ENCODE results near the gene AAMP.

The AAMP gene

DNA sequence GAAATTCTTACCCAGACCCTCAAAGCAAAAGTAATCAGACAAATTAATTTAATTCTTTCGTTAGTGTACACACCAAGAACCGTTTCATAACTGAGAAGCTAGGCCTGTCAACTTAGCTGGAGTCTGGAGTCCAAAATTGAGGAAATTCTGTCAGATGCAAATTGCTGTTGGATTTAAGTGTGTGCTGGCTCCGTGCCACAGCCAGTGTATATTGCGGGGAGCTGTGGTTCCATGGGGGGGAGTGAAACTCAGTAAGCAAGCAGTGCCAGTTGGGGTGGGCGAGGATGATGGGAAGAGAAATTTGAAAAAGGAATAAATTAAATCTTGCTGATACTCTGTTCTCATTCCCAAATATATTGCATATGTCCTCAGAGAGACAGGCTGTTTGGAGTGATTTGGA lies 48.9 kb downstream of the AAMP start:
- no peak for DNase-seq (ENCODE audit: low read depth)

DNA sequence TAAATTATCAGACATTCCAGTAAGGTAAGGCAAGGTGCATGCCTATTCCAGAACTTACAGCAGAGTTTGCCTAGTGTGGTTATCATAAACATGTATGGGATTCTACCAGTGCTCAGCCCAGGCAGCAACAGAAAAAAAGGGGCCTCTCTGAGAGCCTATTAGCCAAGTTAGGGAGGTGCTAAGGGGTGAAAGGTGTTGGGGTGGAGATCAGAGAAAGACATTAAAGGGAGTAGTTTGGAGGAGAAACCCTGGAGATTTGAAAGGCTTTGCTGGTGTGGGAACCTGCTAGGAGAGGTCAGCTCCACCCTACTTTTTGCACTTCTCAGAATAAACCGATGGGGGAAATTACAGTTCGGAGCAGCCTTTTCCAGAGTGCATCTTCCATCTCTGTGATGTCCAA lies 50.0 kb downstream of the AAMP start:
- DNase-seq (ENCODE audit: low read depth): no peak

DNA sequence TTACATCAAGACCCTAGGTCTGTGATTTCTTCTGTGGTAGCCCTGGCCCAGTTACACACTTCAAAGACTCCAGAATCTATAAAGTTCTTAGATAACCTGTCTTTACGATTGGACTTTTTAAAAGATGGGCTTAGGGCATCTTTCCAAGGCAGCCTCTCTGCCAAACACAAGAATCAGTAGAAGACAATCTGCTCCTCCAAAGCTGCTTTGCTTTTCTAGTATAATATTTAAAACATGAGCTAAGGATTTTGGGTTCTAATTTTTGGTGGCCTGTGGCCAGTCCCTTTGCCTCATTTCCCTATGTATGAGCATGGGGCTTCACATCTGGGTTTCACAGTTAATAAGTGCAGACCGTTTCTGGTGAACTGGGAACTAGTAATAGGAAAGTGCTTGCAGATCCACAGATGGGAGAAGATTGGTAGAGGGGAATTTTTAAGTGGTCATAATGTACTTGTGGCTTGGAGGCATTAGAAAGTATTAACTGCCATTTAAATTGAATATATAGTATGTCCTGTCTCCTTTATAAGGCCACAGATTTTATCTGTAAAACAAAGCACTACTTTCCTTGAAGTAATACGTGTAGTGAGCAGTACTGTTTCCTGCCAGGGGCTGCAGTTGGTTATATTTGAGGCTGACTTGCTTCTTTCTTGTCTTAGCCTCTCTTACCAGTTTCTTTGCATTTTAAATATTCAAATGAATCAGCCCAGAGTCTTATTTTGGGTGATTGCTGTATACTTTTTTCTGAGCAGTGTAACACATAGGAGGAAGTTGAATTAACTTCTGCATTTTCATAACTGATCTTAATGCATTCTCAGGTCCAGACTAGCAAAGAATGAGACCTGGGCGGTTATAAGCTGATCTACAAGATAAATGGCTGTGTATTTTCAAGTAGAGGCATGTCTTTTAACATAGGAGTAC lies 51.4 kb downstream of the AAMP start:
- DNase-seq (ENCODE audit: low read depth): peak; percentile 28

DNA sequence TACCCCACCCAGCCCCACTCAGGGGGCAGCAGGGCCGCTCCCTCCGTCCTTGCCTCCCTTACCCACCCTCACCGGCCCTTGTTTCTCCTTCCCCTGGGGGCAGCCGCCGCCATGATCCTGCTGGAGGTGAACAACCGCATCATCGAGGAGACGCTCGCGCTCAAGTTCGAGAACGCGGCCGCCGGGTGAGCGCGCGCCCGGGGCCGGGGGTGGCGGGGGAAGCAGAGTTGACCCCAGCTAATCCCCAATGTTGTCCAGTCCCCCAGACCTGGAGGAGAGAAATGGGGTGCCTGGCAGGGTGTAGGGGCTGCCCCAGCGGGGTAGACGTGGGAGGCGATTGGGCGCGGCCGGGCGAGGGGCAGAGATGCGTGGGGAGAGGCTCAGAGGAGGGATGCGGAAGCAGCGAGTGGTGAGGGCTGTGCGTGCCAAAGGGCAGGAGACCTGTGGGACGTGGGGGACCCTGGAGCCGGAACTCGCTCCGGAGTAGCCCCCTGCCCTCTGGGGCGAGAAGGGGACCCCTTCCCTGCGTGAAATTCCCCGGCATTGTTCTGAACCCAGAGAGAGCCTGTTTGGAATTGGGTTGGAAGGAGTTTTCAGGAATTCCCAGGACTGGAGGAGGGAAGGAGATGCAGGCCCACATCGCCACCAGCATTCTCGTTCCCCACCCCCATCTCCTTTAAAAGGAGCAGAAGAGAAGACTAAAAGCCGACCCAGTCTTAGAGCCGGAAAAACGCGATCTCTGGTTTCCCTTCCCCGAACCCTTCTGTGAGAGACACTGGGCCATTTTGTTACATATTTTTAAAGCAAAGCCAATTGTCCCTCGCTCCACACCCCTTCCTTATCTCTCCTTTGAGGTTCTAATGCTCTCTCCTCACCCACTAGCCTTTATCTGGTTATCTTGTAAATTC lies 52.3 kb downstream of the AAMP start:
- peak; percentile 55 for DNase-seq (ENCODE audit: low read depth)

DNA sequence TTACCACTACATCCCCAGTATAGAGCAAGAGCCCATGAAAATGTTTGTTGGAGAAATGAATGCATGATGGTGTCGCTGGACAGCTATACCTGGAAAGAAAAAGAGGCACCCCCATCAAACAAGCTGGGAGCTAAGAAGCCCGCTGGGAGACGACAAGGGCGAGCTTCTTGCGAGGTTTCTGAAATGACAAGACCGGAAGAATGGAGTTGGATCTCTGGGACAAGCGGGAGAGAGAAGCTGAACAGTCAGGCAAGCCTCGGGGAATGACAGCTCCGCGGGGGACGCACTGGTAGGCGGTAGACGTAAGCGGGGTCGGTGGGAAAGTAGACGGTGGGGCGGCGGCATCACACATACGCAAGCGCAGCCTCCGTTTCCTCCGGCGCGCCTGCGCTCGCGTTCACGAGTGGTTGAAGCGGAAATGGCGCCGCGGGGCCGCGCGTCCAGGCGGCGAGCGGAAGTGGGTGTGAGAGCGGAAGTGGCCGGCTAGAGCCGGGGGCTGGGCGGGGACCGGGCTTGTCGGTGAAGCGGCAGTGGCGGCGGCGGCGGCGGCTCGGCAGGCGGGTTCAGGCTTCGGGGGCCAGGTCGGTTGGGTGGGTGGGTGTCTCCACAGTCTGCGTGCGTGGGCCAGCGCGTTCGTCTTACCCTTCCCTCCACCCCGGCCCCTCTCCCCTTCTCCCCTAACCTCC lies 53.1 kb downstream of the AAMP start, which contains the start of gene ARPC2:
Gene ARPC2, plus strand, starts transcription at position 516 of the 686 bp plus-strand sequence. CDS start 282 bp downstream, outside the sequence.
- DNase-seq (ENCODE audit: low read depth): peak; percentile 89

DNA sequence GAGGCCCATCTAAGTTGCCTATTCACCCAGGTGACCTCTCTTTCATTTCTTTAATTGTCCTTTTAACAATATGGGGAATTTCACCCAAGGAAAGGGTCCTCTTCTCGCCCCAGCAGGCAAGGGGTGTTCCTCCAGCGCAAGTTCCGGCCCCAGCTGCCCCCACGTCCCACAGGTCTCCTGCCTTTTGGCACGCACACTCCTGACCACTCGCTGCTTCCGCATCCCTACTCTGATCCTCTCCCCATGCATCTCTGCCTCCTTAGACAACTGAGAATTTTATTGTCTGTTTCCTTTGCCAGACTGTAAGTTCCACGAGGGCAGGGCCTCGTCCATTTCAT lies 53.6 kb downstream of the AAMP start:
- DNase-seq (ENCODE audit: low read depth): no peak
